Calu3 (cell line): Measurements from ENCODE around the gene ADH1C. TPM values are rescaled to one million over a fixed set of nuclear protein-coding genes. Genes with fewer than 3 reads are reported as not detected.

Experiments
- BruUV-seq: library from RNA; stranded (reverse); fragments of 400-500 nt; replicated peaks from 2 replicates; lab custom pipeline; 2021; lab: Mats Ljungman, UMichigan
- CTCF ChIA-PET: fragments of 300-600 bp; sonication (Branson Sonifier 250); formaldehyde crosslinking; loops from one replicate; lab custom pipeline; 2022; ENCODE audit warnings: antibody characterized with exemption; lab: Charles Lee
- DNase-seq: peaks from one replicate; pipeline ENCODE4 v3.0.0; 2022
- H3K27ac Mint-ChIP-seq: one replicate; pipeline ENCODE4 v1.8.0; 2022; ENCODE audit warnings: mixed read lengths; ENCODE audit not compliant: unreplicated experiment
- H3K27me3 Mint-ChIP-seq: one replicate; pipeline ENCODE4 v1.8.0; 2022; ENCODE audit warnings: mixed read lengths; ENCODE audit not compliant: unreplicated experiment
- H3K36me3 Mint-ChIP-seq: one replicate; pipeline ENCODE4 v1.8.0; 2022; ENCODE audit warnings: mild to moderate bottlenecking, moderate library complexity, mixed read lengths; ENCODE audit not compliant: insufficient read depth, unreplicated experiment
- H3K4me1 Mint-ChIP-seq: one replicate; pipeline ENCODE4 v1.8.0; 2022; ENCODE audit warnings: mild to moderate bottlenecking, low read depth, mixed read lengths; ENCODE audit not compliant: unreplicated experiment
- H3K4me3 Mint-ChIP-seq: one replicate; pipeline ENCODE4 v1.8.0; 2022; ENCODE audit warnings: mild to moderate bottlenecking, low read depth, moderate library complexity, mixed read lengths; ENCODE audit not compliant: unreplicated experiment
- H3K9me3 Mint-ChIP-seq: one replicate; pipeline ENCODE4 v1.8.0; 2022; ENCODE audit warnings: low read depth, mixed read lengths; ENCODE audit not compliant: unreplicated experiment
- CTCF ChIP-seq: fragments of 200-600 bp; IDR thresholded peaks from one replicate; pipeline ENCODE4 v1.8.0; 2022; ENCODE audit warnings: antibody characterized with exemption; ENCODE audit not compliant: unreplicated experiment
- intact Hi-C: fragments of 100-400 bp; cut with micrococcal nuclease; formaldehyde crosslinking; loops from one replicate; pipeline ENCODE4 v1.10.0; 2022; ENCODE audit not compliant: unreplicated experiment
- total RNA-seq: library from RNA; stranded (reverse); gene quantifications from 2 replicates; pipeline ENCODE4 v1.2.3, GENCODE V29; 2022

Gene ADH1C
- total RNA-seq, 1 experiment from 2014 or later: 5.8 TPM

- Mint-ChIP-seq H3K4me1 (no peaks in the 10 kb centered on the region), H3K36me3 (no peaks in the 10 kb centered on the region), H3K27me3 (no peaks in the 10 kb centered on the region), H3K9me3 (no peaks in the 10 kb centered on the region), H3K27ac (no peak overlapping the region), H3K4me3 (no peak overlapping the region)
- intact Hi-C loops: no loop called here
- TF ChIP-seq CTCF: no peak
- BruUV-seq: no TSS peak
- CTCF ChIA-PET: no interaction called here
- DNase-seq: no peak
Observed at GRCh38 chr4:99310389-99310788, 42.2 kb downstream of the ADH1C start.

- no peaks in the 10 kb centered on the region for H3K4me1 Mint-ChIP-seq
- H3K36me3 Mint-ChIP-seq: no peaks in the 10 kb centered on the region
- H3K27me3 Mint-ChIP-seq: no peaks in the 10 kb centered on the region
- intact Hi-C loops: no loop called here
- H3K9me3 Mint-ChIP-seq: no peaks in the 10 kb centered on the region
- no TSS peak for BruUV-seq
- CTCF ChIA-PET: no interaction called here
- TF ChIP-seq CTCF: no peak
- no peak overlapping the region for H3K27ac Mint-ChIP-seq
- H3K4me3 Mint-ChIP-seq: no peak overlapping the region
- DNase-seq: no peak
Observed at GRCh38 chr4:99305638-99306400, 46.7 kb downstream of the ADH1C start.

GRCh38 chr4:99301376-99302164, 51.0 kb downstream of the ADH1C start:
- intact Hi-C loops: no loop called here
- no peaks in the 10 kb centered on the region for H3K4me1 Mint-ChIP-seq
- H3K9me3 Mint-ChIP-seq: no peaks in the 10 kb centered on the region
- H3K36me3 Mint-ChIP-seq: no peaks in the 10 kb centered on the region
- no peak overlapping the region for H3K27ac Mint-ChIP-seq
- H3K4me3 Mint-ChIP-seq: no peak overlapping the region
- no peak for DNase-seq
- BruUV-seq: no TSS peak
- H3K27me3 Mint-ChIP-seq: no peaks in the 10 kb centered on the region
- TF ChIP-seq CTCF: no peak
- CTCF ChIA-PET: no interaction called here

- Mint-ChIP-seq H3K36me3 (no peaks in the 10 kb centered on the region), H3K9me3 (peaks cover 2% of the 10 kb centered on the region), H3K27ac (no peak overlapping the region), H3K4me3 (no peak overlapping the region), H3K4me1 (no peaks in the 10 kb centered on the region), H3K27me3 (no peaks in the 10 kb centered on the region)
- peak; percentile 45 for DNase-seq
- intact Hi-C loops: no loop called here
- CTCF ChIA-PET: no interaction called here
- no TSS peak for BruUV-seq
- no peak for TF ChIP-seq CTCF
Observed at GRCh38 chr4:99300934-99301333, 51.6 kb downstream of the ADH1C start.
